ENCODE data around the gene NFYA. TPM values are rescaled to one million over a fixed set of nuclear protein-coding genes. Genes with fewer than 3 reads are reported as not detected.

The NFYA gene
- total RNA-seq, 2 donors from 2014 or later, result 9.2 to 20.6 TPM

- H3K4me3 ChIP-seq, result peak overlapping the region; percentile 69
- H3K4me1 ChIP-seq (ENCODE audit: control insufficient read depth in 1 of 2, low read depth in 2 of 2), result peaks cover 0 to 17% of the 10 kb centered on the region in 2 donors
- ATAC-seq (ENCODE audit: insufficient number of reproducible peaks, low FRiP score, low read depth) (no peak), DNase-seq (ENCODE audit: low spot score) (no peak)
- no peaks in the 10 kb centered on the region for H3K9me3 ChIP-seq
- peak overlapping the region; percentile 16 to 53 for H3K27ac ChIP-seq
- no peak for TF ChIP-seq CTCF (IDR thresholded peaks at IDR 0.05)
- H3K27me3 ChIP-seq (replicated peaks; ENCODE audit: insufficient read depth), result no peaks in the 10 kb centered on the region
- H3K36me3 ChIP-seq, result no peaks in the 10 kb centered on the region
Measured at GRCh38 chr6:41028561-41029412, 44.0 kb upstream of the NFYA start.

- H3K4me1 ChIP-seq (ENCODE audit: control insufficient read depth in 1 of 2, low read depth in 2 of 2), result peaks cover 0 to 9% of the 10 kb centered on the region in 2 donors
- no peaks in the 10 kb centered on the region for H3K9me3 ChIP-seq
- ATAC-seq (ENCODE audit: insufficient number of reproducible peaks, low FRiP score, low read depth) (no peak), DNase-seq (ENCODE audit: low spot score) (no peak)
- H3K27ac ChIP-seq, result no peak overlapping the region
- no peaks in the 10 kb centered on the region for H3K36me3 ChIP-seq
- TF ChIP-seq CTCF (IDR thresholded peaks at IDR 0.05), result no peak
- no peaks in the 10 kb centered on the region for H3K27me3 ChIP-seq (replicated peaks; ENCODE audit: insufficient read depth)
- no peak overlapping the region for H3K4me3 ChIP-seq
Measured at GRCh38 chr6:41032830-41033229, 39.9 kb upstream of the NFYA start.

GRCh38 chr6:41033776-41034175 is 39.0 kb upstream of the NFYA start:
- no peaks in the 10 kb centered on the region for H3K36me3 ChIP-seq
- no peaks in the 10 kb centered on the region for H3K9me3 ChIP-seq
- no peak for TF ChIP-seq CTCF (IDR thresholded peaks at IDR 0.05)
- no peaks in the 10 kb centered on the region for H3K27me3 ChIP-seq (replicated peaks; ENCODE audit: insufficient read depth)
- peaks cover 0 to 3% of the 10 kb centered on the region in 2 donors for H3K4me1 ChIP-seq (ENCODE audit: control insufficient read depth in 1 of 2, low read depth in 2 of 2)
- H3K27ac ChIP-seq, result no peak overlapping the region
- no peak for ATAC-seq (ENCODE audit: insufficient number of reproducible peaks, low FRiP score, low read depth)
- no peak for DNase-seq (ENCODE audit: low spot score)
- no peak overlapping the region for H3K4me3 ChIP-seq

GRCh38 chr6:41036186-41036585 is 36.6 kb upstream of the NFYA start:
- H3K9me3 ChIP-seq, result no peaks in the 10 kb centered on the region
- no peaks in the 10 kb centered on the region for H3K36me3 ChIP-seq
- no peak overlapping the region for H3K27ac ChIP-seq
- no peak overlapping the region for H3K4me3 ChIP-seq
- no peaks in the 10 kb centered on the region for H3K27me3 ChIP-seq (replicated peaks; ENCODE audit: insufficient read depth)
- no peaks in the 10 kb centered on the region for H3K4me1 ChIP-seq (ENCODE audit: control insufficient read depth in 1 of 2, low read depth in 2 of 2)
- no peak for ATAC-seq (ENCODE audit: insufficient number of reproducible peaks, low FRiP score, low read depth)
- TF ChIP-seq CTCF (IDR thresholded peaks at IDR 0.05), result no peak
- no peak for DNase-seq (ENCODE audit: low spot score)

GRCh38 chr6:41036601-41037000 is 36.2 kb upstream of the NFYA start:
- no peaks in the 10 kb centered on the region for H3K4me1 ChIP-seq (ENCODE audit: control insufficient read depth in 1 of 2, low read depth in 2 of 2)
- ATAC-seq (ENCODE audit: insufficient number of reproducible peaks, low FRiP score, low read depth) (no peak), DNase-seq (ENCODE audit: low spot score) (no peak)
- H3K4me3 ChIP-seq, result no peak overlapping the region
- no peak overlapping the region for H3K27ac ChIP-seq
- no peaks in the 10 kb centered on the region for H3K9me3 ChIP-seq
- no peaks in the 10 kb centered on the region for H3K36me3 ChIP-seq
- no peak for TF ChIP-seq CTCF (IDR thresholded peaks at IDR 0.05)
- no peaks in the 10 kb centered on the region for H3K27me3 ChIP-seq (replicated peaks; ENCODE audit: insufficient read depth)

Data from thoracic aorta (tissue), 2 donors.